Cardiac muscle cell (in vitro differentiated cells and primary cell): Measurements from ENCODE around the gene PROX1. TPM values are rescaled to one million over a fixed set of nuclear protein-coding genes. Genes with fewer than 3 reads are reported as not detected.

Source experiments
- DNase-seq, 2 donors: peaks; one replicate each; pipeline versions ENCODE4 v3.0.0 to v3.0.0-alpha.2; 2010 to 2017; ENCODE audit warnings: low read depth in 1 of 2, low spot score in 1 of 2
- H3K27ac ChIP-seq: fragments of 200-600 bp; sonication (generic); 2 replicates; pipeline ENCODE4 v1.5.1; 2016
- H3K27me3 ChIP-seq: fragments of 200-600 bp; sonication (generic); 2 replicates; pipeline ENCODE4 v1.6.0; 2016; ENCODE audit warnings: control low read depth
- H3K36me3 ChIP-seq: fragments of 200-600 bp; sonication (generic); 2 replicates; pipeline ENCODE4 v1.5.1; 2016; ENCODE audit warnings: control low read depth
- H3K4me1 ChIP-seq: fragments of 200-600 bp; sonication (generic); 2 replicates; pipeline ENCODE4 v1.8.1; 2017; ENCODE audit warnings: low read depth, mild to moderate bottlenecking, mixed run types
- H3K4me3 ChIP-seq: fragments of 200-600 bp; sonication (generic); 2 replicates; pipeline ENCODE4 v1.5.1; 2016; ENCODE audit warnings: mild to moderate bottlenecking
- H3K9me3 ChIP-seq: fragments of 200-600 bp; sonication (generic); 2 replicates; pipeline ENCODE4 v1.5.1; 2017; ENCODE audit warnings: low read depth, mild to moderate bottlenecking, control low read depth
- polyA plus RNA-seq: library from polyadenylated mRNA; unstranded; fragments of >200 nt; fragmentation: Nextera tagmentation; extraction: Ambion mirVana; gene quantifications from 2 replicates; pipeline ENCODE4 v1.2.1, GENCODE V29; 2016
- total RNA-seq: library from RNA; depleted of rRNA; stranded (reverse); fragments of >200 nt; gene quantifications from 2 replicates; pipeline ENCODE4 v1.2.3, GENCODE V29; 2016
- TF ChIP-seq, protein P1 (sequence below): IDR thresholded peaks from 2 replicates; pipeline ENCODE4 v1.5.1; 2012; ENCODE audit warnings: low read depth, mild to moderate bottlenecking, low read length

PROX1 gene
- total and polyA plus RNA-seq, 2 experiments from 2014 or later = 10.1 to 28.7 TPM

GRCh38 chr1:213995603-213996002 lies 7.8 kb downstream of the PROX1 start:
- TF ChIP-seq, protein P1, sequence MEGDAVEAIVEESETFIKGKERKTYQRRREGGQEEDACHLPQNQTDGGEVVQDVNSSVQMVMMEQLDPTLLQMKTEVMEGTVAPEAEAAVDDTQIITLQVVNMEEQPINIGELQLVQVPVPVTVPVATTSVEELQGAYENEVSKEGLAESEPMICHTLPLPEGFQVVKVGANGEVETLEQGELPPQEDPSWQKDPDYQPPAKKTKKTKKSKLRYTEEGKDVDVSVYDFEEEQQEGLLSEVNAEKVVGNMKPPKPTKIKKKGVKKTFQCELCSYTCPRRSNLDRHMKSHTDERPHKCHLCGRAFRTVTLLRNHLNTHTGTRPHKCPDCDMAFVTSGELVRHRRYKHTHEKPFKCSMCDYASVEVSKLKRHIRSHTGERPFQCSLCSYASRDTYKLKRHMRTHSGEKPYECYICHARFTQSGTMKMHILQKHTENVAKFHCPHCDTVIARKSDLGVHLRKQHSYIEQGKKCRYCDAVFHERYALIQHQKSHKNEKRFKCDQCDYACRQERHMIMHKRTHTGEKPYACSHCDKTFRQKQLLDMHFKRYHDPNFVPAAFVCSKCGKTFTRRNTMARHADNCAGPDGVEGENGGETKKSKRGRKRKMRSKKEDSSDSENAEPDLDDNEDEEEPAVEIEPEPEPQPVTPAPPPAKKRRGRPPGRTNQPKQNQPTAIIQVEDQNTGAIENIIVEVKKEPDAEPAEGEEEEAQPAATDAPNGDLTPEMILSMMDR = no peak
- no peaks in the 10 kb centered on the region for H3K9me3 ChIP-seq

GRCh38 chr1:213996320-213997037 lies 8.7 kb downstream of the PROX1 start:
- Histone ChIP-seq H3K27me3 (no peaks in the 10 kb centered on the region), H3K27ac (no peak overlapping the region), H3K9me3 (no peaks in the 10 kb centered on the region), H3K4me3 (no peak overlapping the region), H3K4me1 (peaks cover 27% of the 10 kb centered on the region), H3K36me3 (peaks cover 36% of the 10 kb centered on the region)
- TF ChIP-seq, protein P1 = no peak
- DNase-seq = peak in 1 of 2 donors; percentile 18

More at GRCh38 chr1:213995603-213996002, 7.8 kb downstream of the PROX1 start:
- peaks cover 31% of the 10 kb centered on the region for H3K36me3 ChIP-seq
- H3K4me1 ChIP-seq = peaks cover 32% of the 10 kb centered on the region
- no peak overlapping the region for H3K4me3 ChIP-seq
- no peak for DNase-seq
- no peak overlapping the region for H3K27ac ChIP-seq
- H3K27me3 ChIP-seq = no peaks in the 10 kb centered on the region

DNA sequence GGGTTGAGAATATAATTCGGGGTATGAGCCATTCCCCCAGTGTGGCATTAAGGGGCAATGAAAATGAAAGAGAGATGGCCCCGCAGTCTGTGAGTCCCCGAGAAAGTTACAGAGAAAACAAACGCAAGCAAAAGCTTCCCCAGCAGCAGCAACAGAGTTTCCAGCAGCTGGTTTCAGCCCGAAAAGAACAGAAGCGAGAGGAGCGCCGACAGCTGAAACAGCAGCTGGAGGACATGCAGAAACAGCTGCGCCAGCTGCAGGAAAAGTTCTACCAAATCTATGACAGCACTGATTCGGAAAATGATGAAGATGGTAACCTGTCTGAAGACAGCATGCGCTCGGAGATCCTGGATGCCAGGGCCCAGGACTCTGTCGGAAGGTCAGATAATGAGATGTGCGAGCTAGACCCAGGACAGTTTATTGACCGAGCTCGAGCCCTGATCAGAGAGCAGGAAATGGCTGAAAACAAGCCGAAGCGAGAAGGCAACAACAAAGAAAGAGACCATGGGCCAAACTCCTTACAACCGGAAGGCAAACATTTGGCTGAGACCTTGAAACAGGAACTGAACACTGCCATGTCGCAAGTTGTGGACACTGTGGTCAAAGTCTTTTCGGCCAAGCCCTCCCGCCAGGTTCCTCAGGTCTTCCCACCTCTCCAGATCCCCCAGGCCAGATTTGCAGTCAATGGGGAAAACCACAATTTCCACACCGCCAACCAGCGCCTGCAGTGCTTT lies 9.4 kb downstream of the PROX1 start:
- H3K27me3 ChIP-seq = no peaks in the 10 kb centered on the region
- H3K4me3 ChIP-seq = no peak overlapping the region
- peaks cover 36% of the 10 kb centered on the region for H3K36me3 ChIP-seq
- TF ChIP-seq, protein P1 = no peak
- DNase-seq = peak in 1 of 2 donors; percentile 9
- peaks cover 29% of the 10 kb centered on the region for H3K4me1 ChIP-seq
- no peaks in the 10 kb centered on the region for H3K9me3 ChIP-seq
- no peak overlapping the region for H3K27ac ChIP-seq

GRCh38 chr1:213997772-213998107 lies 10.0 kb downstream of the PROX1 start:
- DNase-seq = no peak
- H3K9me3 ChIP-seq = no peaks in the 10 kb centered on the region
- no peak overlapping the region for H3K27ac ChIP-seq

GRCh38 chr1:213998785-213999184 lies 11.0 kb downstream of the PROX1 start:
- TF ChIP-seq, protein P1 = no peak
- H3K9me3 ChIP-seq = no peaks in the 10 kb centered on the region
- no peak overlapping the region for H3K27ac ChIP-seq
- peaks cover 31% of the 10 kb centered on the region for H3K4me1 ChIP-seq
- no peak overlapping the region for H3K4me3 ChIP-seq
- no peaks in the 10 kb centered on the region for H3K27me3 ChIP-seq
- peaks cover 36% of the 10 kb centered on the region for H3K36me3 ChIP-seq
- DNase-seq = no peak

More at GRCh38 chr1:213997772-213998107, 10.0 kb downstream of the PROX1 start:
- TF ChIP-seq, protein P1 = no peak
- Histone ChIP-seq H3K36me3 (peaks cover 36% of the 10 kb centered on the region), H3K4me3 (no peak overlapping the region), H3K27me3 (no peaks in the 10 kb centered on the region), H3K4me1 (peaks cover 29% of the 10 kb centered on the region)
